ENCODE results near the gene NPPA. TPM values are rescaled to one million over a fixed set of nuclear protein-coding genes. Genes with fewer than 3 reads are reported as not detected.

Gene NPPA
- polyA plus RNA-seq, 1 of the 3 experiments (the other 2 are of a cell fraction) = not detected

- no peak for DNase-seq
- Histone ChIP-seq H3K36me3 (replicated peaks in 1 of 2; ENCODE audit: control insufficient read depth in 1 of 2, insufficient read depth in 2 of 2, low read length in 1 of 2) (no peaks in the 10 kb centered on the region), H3F3A (replicated peaks; ENCODE audit: insufficient read depth) (no peaks in the 10 kb centered on the region), H3K4me3 (ENCODE audit: low read depth in 2 of 2, low read length in 1 of 2) (no peak overlapping the region), H3K27ac (ENCODE audit: low read depth in 2 of 2, low read length in 1 of 2) (no peak overlapping the region), H3K4me1 (ENCODE audit: control insufficient read depth in 1 of 2, insufficient read depth in 2 of 2, low read depth in 1 of 2, low read length in 1 of 2) (peaks cover 0 to 19% of the 10 kb centered on the region in 2 experiments; a peak in 2 of 4 replicates), H3K4me2 (no peak overlapping the region), H2AFZ (ENCODE audit: low read depth) (no peak overlapping the region), H3K9ac (no peak overlapping the region), H3K9me3 (no peaks in the 10 kb centered on the region), H3K27me3 (ENCODE audit: insufficient read depth) (0 out of 2 replicates have a peak, but pooled peaks cover 6% of the 10 kb centered on the region), H4K20me1 (ENCODE audit: insufficient read depth) (no peaks in the 10 kb centered on the region), H3K9me2 (no peaks in the 10 kb centered on the region), H3K79me2 (ENCODE audit: insufficient read depth) (no peaks in the 10 kb centered on the region)
- 94% methylated on average over 3 of the region's 7 CpGs for WGBS (ENCODE audit: low lambda C conversion rate)
- ChIA-PET POLR2A (interaction anchor here (1.1 kb wide), 1 partner anchor 46 kb away, joined by 3 read pairs; no protein-coding TSS in a partner anchor), CTCF (interaction anchor here (0.9 to 5.3 kb wide), 4 partner anchors 17 to 237 kb away, joined by 3 to 48 read pairs (median 5); no protein-coding TSS in a partner anchor)
- no peak for TF ChIP-seq NFIC (IDR thresholded peaks at IDR 0.05; ENCODE audit: borderline replicate concordance)
- TF ChIP-seq RXRA (IDR thresholded peaks at IDR 0.05; ENCODE audit: borderline replicate concordance, low read depth) = no peak
- TF ChIP-seq GATA2 (CRISPR knock-in tag; IDR thresholded peaks at IDR 0.05) = no peak
- TF ChIP-seq NRF1 (IDR thresholded peaks at IDR 0.05; ENCODE audit: low read depth, low read length) = no peak
- no peak for TF ChIP-seq MEF2A (IDR thresholded peaks at IDR 0.05; ENCODE audit: borderline replicate concordance, low read depth)
- no peak for TF ChIP-seq USF2 (IDR thresholded peaks at IDR 0.05; ENCODE audit: borderline replicate concordance, low read depth, low read length)
- TF ChIP-seq CTCF (IDR thresholded peaks at IDR 0.05) = no peak
- TF ChIP-seq JUND (IDR thresholded peaks at IDR 0.05) = no peak
- no peak for TF ChIP-seq RAD21 (IDR thresholded peaks at IDR 0.05; ENCODE audit: low read length)
These were observed 40.1 kb upstream of the NPPA start for GRCh38 chr1:11887666-11888007.

GRCh38 chr1:11886986-11887665 is 39.5 kb upstream of the NPPA start:
- Histone ChIP-seq H3K79me2 (ENCODE audit: insufficient read depth) (no peaks in the 10 kb centered on the region), H3K9me3 (no peaks in the 10 kb centered on the region), H3K36me3 (replicated peaks in 1 of 2; ENCODE audit: control insufficient read depth in 1 of 2, insufficient read depth in 2 of 2, low read length in 1 of 2) (no peaks in the 10 kb centered on the region), H3K9me2 (no peaks in the 10 kb centered on the region), H3K4me2 (no peak overlapping the region), H3K9ac (no peak overlapping the region), H3K4me1 (ENCODE audit: control insufficient read depth in 1 of 2, insufficient read depth in 2 of 2, low read depth in 1 of 2, low read length in 1 of 2) (peaks cover 0 to 20% of the 10 kb centered on the region in 2 experiments; a peak in 2 of 4 replicates), H4K20me1 (ENCODE audit: insufficient read depth) (no peaks in the 10 kb centered on the region), H3K27ac (ENCODE audit: low read depth in 2 of 2, low read length in 1 of 2) (no peak overlapping the region), H2AFZ (ENCODE audit: low read depth) (no peak overlapping the region), H3K27me3 (ENCODE audit: insufficient read depth) (0 out of 2 replicates have a peak, but pooled peaks cover 4% of the 10 kb centered on the region), H3K4me3 (ENCODE audit: low read depth in 2 of 2, low read length in 1 of 2) (no peak overlapping the region), H3F3A (replicated peaks; ENCODE audit: insufficient read depth) (no peaks in the 10 kb centered on the region)
- WGBS (ENCODE audit: low lambda C conversion rate) = 66% methylated on average over 8 of the region's 19 CpGs
- ChIA-PET CTCF (interaction anchor here (0.6 to 5.3 kb wide), 4 partner anchors 17 to 80 kb away, joined by 3 to 48 read pairs (median 5); no protein-coding TSS in a partner anchor), POLR2A (interaction anchor here (0.6 to 1.1 kb wide), 2 partner anchors 45 to 75 kb away, joined by 3 to 5 read pairs; no protein-coding TSS in a partner anchor)
- no peak for DNase-seq
- TF ChIP-seq YY1 (IDR thresholded peaks at IDR 0.05; ENCODE audit: low read depth) (no peak), TAF1 (IDR thresholded peaks at IDR 0.05; ENCODE audit: borderline replicate concordance, low read depth, low read length) (no peak), EP300 (IDR thresholded peaks at IDR 0.05; ENCODE audit: borderline replicate concordance in 1 of 2, low read depth in 1 of 2, low read length in 1 of 2) (no peak), RCOR1 (IDR thresholded peaks at IDR 0.05; ENCODE audit: low read length) (no peak), EZH2phosphoT487 (IDR thresholded peaks at IDR 0.05; ENCODE audit: borderline replicate concordance, low read depth) (no peak), GATA2 (CRISPR knock-in tag; IDR thresholded peaks at IDR 0.05) (no peak), PBX3 (IDR thresholded peaks at IDR 0.05) (no peak), JUND (IDR thresholded peaks at IDR 0.05) (no peak), MXI1 (IDR thresholded peaks at IDR 0.05; ENCODE audit: low read depth, low read length) (no peak), GABPA (IDR thresholded peaks at IDR 0.05; ENCODE audit: low read depth) (no peak), FOXJ3 (CRISPR knock-in tag; IDR thresholded peaks at IDR 0.05) (no peak), USF1 (IDR thresholded peaks at IDR 0.05; ENCODE audit: borderline replicate concordance, low read depth) (no peak), SMC3 (IDR thresholded peaks at IDR 0.05; ENCODE audit: low read depth, low read length) (no peak), TEAD4 (IDR thresholded peaks at IDR 0.05; ENCODE audit: borderline replicate concordance, insufficient read depth) (no peak), SIN3A (IDR thresholded peaks at IDR 0.05; ENCODE audit: borderline replicate concordance, low read depth, low read length) (no peak), TCF12 (IDR thresholded peaks at IDR 0.05) (no peak)

Measured in SK-N-SH (cell line).